K562 (cell line): Measurements from ENCODE around the gene CHD2. TPM values are rescaled to one million over a fixed set of nuclear protein-coding genes. Genes with fewer than 3 reads are reported as not detected.

Experiments used
- ATAC-seq: fragments of 200-7000 bp; cut with Tn5 transposase; 3 replicates; pipeline ENCODE4 v1.9.1; 2020; ENCODE audit warnings: moderate library complexity
- BruUV-seq: library from RNA; stranded (reverse); fragments of 400-500 nt; replicated peaks from 2 replicates; lab custom pipeline; 2021; lab: Mats Ljungman, UMichigan
- CTCF ChIA-PET: fragments of 300-600 bp; formaldehyde crosslinking; extraction: SDS; loops from one replicate; lab custom pipeline; 2021; ENCODE audit warnings: low intra/inter-chr PET ratio; lab: Yijun Ruan, JAX
- POLR2A ChIA-PET: fragments of 300-600, 350-650 bp; sonication (Branson Sonifier 250); formaldehyde crosslinking; extraction: SDS; loops from one replicate; lab custom pipeline; 2021; ENCODE audit warnings: antibody characterized with exemption, inconsistent platforms; lab: Yijun Ruan, JAX
- DNase-seq, 4 experiments: peaks; one replicate each; pipeline versions ENCODE4 v3.0.0 to v3.0.0-alpha.2; 2011 to 2018; ENCODE audit warnings: low spot score in 3 of 4, mixed read lengths in 3 of 4; ENCODE audit errors: extremely low read depth in 1 of 4
- FAIRE-seq: peaks from 2 replicates; lab custom pipeline; 2011; peaks lifted over from hg19 to GRCh38; lab: Jason Lieb, UNC
- H2AFZ ChIP-seq: 2 replicates; pipeline ENCODE4 v1.6.0; 2011; ENCODE audit warnings: low read depth, low read length, control low read depth, inconsistent platforms
- H3K27ac ChIP-seq: fragments of 200-600 bp; 3 replicates; pipeline ENCODE4 v1.8.0; 2011; ENCODE audit warnings: low read depth, mild to moderate bottlenecking, control low read depth, inconsistent platforms, low read length, moderate library complexity, mixed read lengths; ENCODE audit errors: extremely low read depth
- H3K27me3 ChIP-seq, 2 experiments: fragments of 300-600 bp in 1 of 2; 2 replicates in 1 of 2; 3 replicates in 1 of 2; pipeline versions ENCODE4 v1.6.0 to v1.8.0; 2011; ENCODE audit warnings: inconsistent platforms in 2 of 2, low read length in 2 of 2, mild to moderate bottlenecking in 1 of 2, mixed read lengths in 1 of 2, moderate library complexity in 1 of 2; ENCODE audit not compliant: control insufficient read depth in 2 of 2, insufficient read depth in 2 of 2
- H3K36me3 ChIP-seq: fragments of 300-600 bp; 3 replicates; pipeline ENCODE4 v1.8.0; 2011; ENCODE audit warnings: mild to moderate bottlenecking, low read length, inconsistent platforms; ENCODE audit not compliant: control insufficient read depth, insufficient read depth
- H3K4me1 ChIP-seq, 2 experiments: fragments of 200-600 bp in 1 of 2; replicated peaks in 1 of 2; 2 replicates in 1 of 2; 3 replicates in 1 of 2; pipeline versions ENCODE4 v1.5.1 to v1.8.0; 2011; ENCODE audit warnings: inconsistent platforms in 2 of 2, low read length in 2 of 2, mild to moderate bottlenecking in 1 of 2, mixed read lengths in 1 of 2, moderate library complexity in 1 of 2; ENCODE audit not compliant: control insufficient read depth in 2 of 2, insufficient read depth in 2 of 2
- H3K4me2 ChIP-seq: 2 replicates; pipeline ENCODE4 v1.6.1; 2011; ENCODE audit warnings: low read length, control low read depth, inconsistent platforms, mixed read lengths; ENCODE audit not compliant: insufficient read depth
- H3K4me3 ChIP-seq: fragments of 200-600 bp; sonication (generic), shearing (Covaris generic); 2 replicates; pipeline ENCODE4 v1.5.1; 2016; ENCODE audit warnings: control low read depth, inconsistent platforms
- H3K79me2 ChIP-seq: fragments of 200-600 bp; 3 replicates; pipeline ENCODE4 v1.8.0; 2011; ENCODE audit warnings: low read length, inconsistent platforms; ENCODE audit not compliant: control insufficient read depth, insufficient read depth
- H3K9ac ChIP-seq, 2 experiments: 2 replicates each; pipeline versions ENCODE4 v1.6.0 to v1.6.1; 2011; ENCODE audit warnings: low read depth in 2 of 2, low read length in 2 of 2, control low read depth in 1 of 2, inconsistent platforms in 1 of 2, mild to moderate bottlenecking in 1 of 2, mixed read lengths in 1 of 2; ENCODE audit not compliant: insufficient read depth in 1 of 2
- H3K9me1 ChIP-seq: one replicate; pipeline ENCODE4 v1.6.0; 2011; ENCODE audit warnings: inconsistent platforms, mild to moderate bottlenecking, low read length, moderate library complexity; ENCODE audit not compliant: control insufficient read depth, insufficient read depth
- H3K9me3 ChIP-seq: replicated peaks from 2 replicates; pipeline ENCODE4 v1.5.1; 2011; ENCODE audit warnings: low read depth, low read length, inconsistent platforms; ENCODE audit not compliant: control insufficient read depth, insufficient read depth
- H4K20me1 ChIP-seq: replicated peaks from 2 replicates; pipeline ENCODE4 v1.6.1; 2011; ENCODE audit warnings: low read length, inconsistent platforms, mixed read lengths; ENCODE audit not compliant: control insufficient read depth, insufficient read depth
- BACH1 ChIP-seq: fragments of 200-800 bp; sonication (Bioruptor generic); IDR thresholded peaks from 2 replicates; pipeline ENCODE4 v1.6.1; 2016; ENCODE audit warnings: missing genetic modification characterization, missing compliant biosample characterization
- BRD9 ChIP-seq: fragments of 450-650 bp; IDR thresholded peaks from 2 replicates; pipeline ENCODE4 v1.6.1; 2018; ENCODE audit warnings: low read depth; ENCODE audit not compliant: partially characterized antibody
- HEY1 ChIP-seq: fragments of 250-450 bp; sonication (Bioruptor Pico); IDR thresholded peaks from 2 replicates; pipeline ENCODE4 v1.5.0; 2020; ENCODE audit warnings: mild to moderate bottlenecking, moderate library complexity, borderline replicate concordance
- KLF16 ChIP-seq: IDR thresholded peaks from 2 replicates; pipeline ENCODE4 v1.6.1; 2016; ENCODE audit warnings: antibody characterized with exemption
- MCM2 ChIP-seq: fragments of 450-650 bp; IDR thresholded peaks from 2 replicates; pipeline ENCODE4 v1.6.1; 2017; ENCODE audit warnings: low read depth, mild to moderate bottlenecking
- MCM7 ChIP-seq, 2 experiments: fragments of 450-650 bp; IDR thresholded peaks; 2 replicates each; pipeline ENCODE4 v1.6.1; 2016 to 2018
- NR2F6 ChIP-seq: fragments of 450-650 bp; formaldehyde crosslinking; IDR thresholded peaks from 2 replicates; pipeline ENCODE4 v1.4.0; 2020; ENCODE audit warnings: mild to moderate bottlenecking
- OTX1 ChIP-seq: fragments of 450-650 bp; formaldehyde crosslinking; IDR thresholded peaks from 2 replicates; pipeline ENCODE4 v1.4.0; 2022; ENCODE audit warnings: mild to moderate bottlenecking
- RBM34 ChIP-seq: fragments of 200-400 bp; formaldehyde crosslinking; IDR thresholded peaks from 2 replicates; pipeline ENCODE4 v1.6.1; 2018; ENCODE audit warnings: low read length, borderline replicate concordance; ENCODE audit not compliant: insufficient read depth
- RBM39 ChIP-seq: fragments of 200-400 bp; formaldehyde crosslinking; optimal IDR thresholded peaks from 2 replicates; pipeline ENCODE3; 2018; ENCODE audit warnings: low read depth, low read length
- ZBTB7A ChIP-seq: IDR thresholded peaks from 2 replicates; pipeline ENCODE4 v1.6.1; 2011; ENCODE audit warnings: low read depth, mild to moderate bottlenecking, low read length, moderate library complexity, borderline replicate concordance; ENCODE audit not compliant: control insufficient read depth
- ZNF12 ChIP-seq: sonication (generic); formaldehyde crosslinking; IDR thresholded peaks from 2 replicates; pipeline ENCODE4 v1.4.0; 2020; ENCODE audit warnings: mild to moderate bottlenecking, missing genetic modification reagents
- ZNF408 ChIP-seq: fragments of 250-450 bp; sonication (Bioruptor Pico); IDR thresholded peaks from 2 replicates; pipeline ENCODE4 v1.4.0; 2020; ENCODE audit warnings: low read depth, mild to moderate bottlenecking, moderate library complexity
- ZNF583 ChIP-seq: fragments of 250-450 bp; sonication (Bioruptor Pico); IDR thresholded peaks from 2 replicates; pipeline ENCODE4 v1.4.0; 2020
- ZNF79 ChIP-seq: fragments of 250-450 bp; sonication (Bioruptor Pico); IDR thresholded peaks from 2 replicates; pipeline ENCODE4 v1.4.0; 2020; ENCODE audit warnings: low read depth, mild to moderate bottlenecking, moderate library complexity
- ZNF830 ChIP-seq: fragments of 250-450 bp; sonication (Bioruptor Pico); IDR thresholded peaks from 2 replicates; pipeline ENCODE4 v1.5.0; 2021; ENCODE audit warnings: mild to moderate bottlenecking
- WGBS: fragments of 100-300 bp; shearing (Covaris generic); methylation state at CpG from one replicate; pipeline ENCODE4 v1.1.6; 2016; ENCODE audit warnings: low coverage, mixed read lengths; ENCODE audit not compliant: insufficient coverage; ENCODE audit errors: missing lambda C conversion rate; 5-methylcytosine and 5-hydroxymethylcytosine counted together
- in situ Hi-C: fragments of 300-500 bp; cut with MboI; formaldehyde crosslinking; loops from 4 replicates; pipeline ENCODE4 v1.15.0; 2018; ENCODE audit warnings: inconsistent platforms, mixed read lengths
- intact Hi-C: fragments of 100-400 bp; cut with micrococcal nuclease; formaldehyde crosslinking; loops from 2 replicates; pipeline ENCODE4 v1.14.2; 2022
- polyA plus RNA-seq, 8 experiments: library from polyadenylated mRNA; depleted of rRNA in 4 of 8; stranded (reverse) in 5 of 8; unstranded in 3 of 8; fragments of >200 nt; fragmentation: Nextera tagmentation in 2 of 8; fragmentation: Illumina TruSeq in 1 of 8; extraction: Ambion mirVana in 2 of 8; extraction: Trizol in 1 of 8; gene quantifications; 2 replicates each; pipeline versions ENCODE4 v1.2.1 to v1.2.3, GENCODE V29; 2011 to 2014; ENCODE audit warnings: inconsistent platforms in 1 of 8, missing spikeins in 1 of 8
- total RNA-seq, 7 experiments: library from RNA; depleted of rRNA in 6 of 7; stranded (reverse); fragments of >200 nt in 6 of 7; fragmentation: Illumina TruSeq in 2 of 7; extraction: Trizol in 2 of 7; gene quantifications; 2 replicates each; pipeline versions ENCODE4 v1.2.1 to v1.2.3, GENCODE V29; 2011 to 2021; ENCODE audit warnings: low replicate concordance in 1 of 7
- TF ChIP-seq, protein P1 (sequence below): sonication (generic); formaldehyde crosslinking; IDR thresholded peaks from 2 replicates; pipeline ENCODE4 v1.8.1; 2022; ENCODE audit warnings: missing genetic modification reagents
- TF ChIP-seq, protein P2 (sequence below): fragments of 450-650 bp; formaldehyde crosslinking; IDR thresholded peaks from 2 replicates; pipeline ENCODE4 v1.4.0; 2022; ENCODE audit warnings: missing genetic modification characterization
- TF ChIP-seq, protein P3 (sequence below): fragments of 450-650 bp; formaldehyde crosslinking; IDR thresholded peaks from 2 replicates; pipeline ENCODE4 v1.4.0; 2022; ENCODE audit warnings: missing genetic modification characterization
- TF ChIP-seq, protein P4 (sequence below): fragments of 450-650 bp; IDR thresholded peaks from 2 replicates; pipeline ENCODE4 v1.6.1; 2016; ENCODE audit warnings: antibody characterized with exemption

Gene CHD2
- total and polyA plus RNA-seq, 9 of the 15 experiments (the other 6 are each of a cell fraction or from before 2014, with no cell fraction given), result 38.9 to 70.8 (median 56.2) TPM

DNA sequence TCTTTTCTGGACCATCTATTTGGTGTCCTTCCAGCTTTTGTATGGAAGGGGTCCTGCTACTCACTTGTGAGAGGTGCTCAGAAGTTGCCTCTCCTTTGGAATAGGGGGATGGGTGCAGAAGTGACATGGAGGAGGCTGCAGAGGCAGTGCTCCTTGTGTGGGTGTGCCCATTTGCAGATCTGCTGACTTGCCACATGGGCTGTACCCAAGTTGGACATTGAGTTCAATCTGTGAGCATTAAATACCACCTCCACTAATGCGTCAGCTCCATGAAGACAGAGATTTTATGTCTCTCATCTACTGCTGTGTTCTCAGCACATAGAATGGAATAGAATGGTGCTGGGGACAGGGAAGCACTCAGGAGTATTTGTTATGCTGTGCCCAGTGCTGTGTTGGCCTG lies 112.7 kb downstream of the CHD2 start:
- Histone ChIP-seq H3K79me2 (no peaks in the 10 kb centered on the region), H3K9me3 (no peaks in the 10 kb centered on the region), H3K4me3 (no peak overlapping the region), H3K27ac (no peak overlapping the region), H3K36me3 (peaks cover 97% of the 10 kb centered on the region), H3K9me1 (no peaks in the 10 kb centered on the region), H2AFZ (no peak overlapping the region), H3K4me2 (no peak overlapping the region), H3K4me1 (no peaks in the 10 kb centered on the region), H3K9ac (no peak overlapping the region), H3K27me3 (no peaks in the 10 kb centered on the region), H4K20me1 (no peaks in the 10 kb centered on the region; the same call in 1 of the 2 replicates)
- no TSS peak for BruUV-seq
- POLR2A ChIA-PET, result no interaction called here
- CTCF ChIA-PET, result no interaction called here
- intact Hi-C loops, result no loop called here
- ATAC-seq (no peak), FAIRE-seq (no peak), DNase-seq (no peak)
- TF ChIP-seq RBM39 (no peak), ZNF408 (CRISPR knock-in tag) (no peak), ZNF830 (CRISPR knock-in tag) (no peak), KLF16 (no peak), ZBTB7A (no peak), BACH1 (no peak), OTX1 (no peak), NR2F6 (CRISPR knock-in tag) (no peak), RBM34 (no peak), BRD9 (no peak), MCM7 (IDR thresholded peaks at IDR 0.05) (no peak), MCM2 (no peak), HEY1 (CRISPR knock-in tag) (no peak), ZNF12 (CRISPR knock-in tag) (no peak), ZNF583 (CRISPR knock-in tag) (no peak), ZNF79 (no peak)
- TF ChIP-seq, protein P1, sequence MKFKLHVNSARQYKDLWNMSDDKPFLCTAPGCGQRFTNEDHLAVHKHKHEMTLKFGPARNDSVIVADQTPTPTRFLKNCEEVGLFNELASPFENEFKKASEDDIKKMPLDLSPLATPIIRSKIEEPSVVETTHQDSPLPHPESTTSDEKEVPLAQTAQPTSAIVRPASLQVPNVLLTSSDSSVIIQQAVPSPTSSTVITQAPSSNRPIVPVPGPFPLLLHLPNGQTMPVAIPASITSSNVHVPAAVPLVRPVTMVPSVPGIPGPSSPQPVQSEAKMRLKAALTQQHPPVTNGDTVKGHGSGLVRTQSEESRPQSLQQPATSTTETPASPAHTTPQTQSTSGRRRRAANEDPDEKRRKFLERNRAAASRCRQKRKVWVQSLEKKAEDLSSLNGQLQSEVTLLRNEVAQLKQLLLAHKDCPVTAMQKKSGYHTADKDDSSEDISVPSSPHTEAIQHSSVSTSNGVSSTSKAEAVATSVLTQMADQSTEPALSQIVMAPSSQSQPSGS (CRISPR knock-in tag), result no peak
- TF ChIP-seq, protein P2, sequence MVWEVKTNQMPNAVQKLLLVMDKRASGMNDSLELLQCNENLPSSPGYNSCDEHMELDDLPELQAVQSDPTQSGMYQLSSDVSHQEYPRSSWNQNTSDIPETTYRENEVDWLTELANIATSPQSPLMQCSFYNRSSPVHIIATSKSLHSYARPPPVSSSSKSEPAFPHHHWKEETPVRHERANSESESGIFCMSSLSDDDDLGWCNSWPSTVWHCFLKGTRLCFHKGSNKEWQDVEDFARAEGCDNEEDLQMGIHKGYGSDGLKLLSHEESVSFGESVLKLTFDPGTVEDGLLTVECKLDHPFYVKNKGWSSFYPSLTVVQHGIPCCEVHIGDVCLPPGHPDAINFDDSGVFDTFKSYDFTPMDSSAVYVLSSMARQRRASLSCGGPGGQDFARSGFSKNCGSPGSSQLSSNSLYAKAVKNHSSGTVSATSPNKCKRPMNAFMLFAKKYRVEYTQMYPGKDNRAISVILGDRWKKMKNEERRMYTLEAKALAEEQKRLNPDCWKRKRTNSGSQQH (CRISPR knock-in tag), result no peak
- TF ChIP-seq, protein P3, sequence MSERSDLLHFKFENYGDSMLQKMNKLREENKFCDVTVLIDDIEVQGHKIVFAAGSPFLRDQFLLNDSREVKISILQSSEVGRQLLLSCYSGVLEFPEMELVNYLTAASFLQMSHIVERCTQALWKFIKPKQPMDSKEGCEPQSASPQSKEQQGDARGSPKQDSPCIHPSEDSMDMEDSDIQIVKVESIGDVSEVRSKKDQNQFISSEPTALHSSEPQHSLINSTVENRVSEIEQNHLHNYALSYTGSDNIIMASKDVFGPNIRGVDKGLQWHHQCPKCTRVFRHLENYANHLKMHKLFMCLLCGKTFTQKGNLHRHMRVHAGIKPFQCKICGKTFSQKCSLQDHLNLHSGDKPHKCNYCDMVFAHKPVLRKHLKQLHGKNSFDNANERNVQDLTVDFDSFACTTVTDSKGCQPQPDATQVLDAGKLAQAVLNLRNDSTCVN (CRISPR knock-in tag), result no peak
- TF ChIP-seq, protein P4, sequence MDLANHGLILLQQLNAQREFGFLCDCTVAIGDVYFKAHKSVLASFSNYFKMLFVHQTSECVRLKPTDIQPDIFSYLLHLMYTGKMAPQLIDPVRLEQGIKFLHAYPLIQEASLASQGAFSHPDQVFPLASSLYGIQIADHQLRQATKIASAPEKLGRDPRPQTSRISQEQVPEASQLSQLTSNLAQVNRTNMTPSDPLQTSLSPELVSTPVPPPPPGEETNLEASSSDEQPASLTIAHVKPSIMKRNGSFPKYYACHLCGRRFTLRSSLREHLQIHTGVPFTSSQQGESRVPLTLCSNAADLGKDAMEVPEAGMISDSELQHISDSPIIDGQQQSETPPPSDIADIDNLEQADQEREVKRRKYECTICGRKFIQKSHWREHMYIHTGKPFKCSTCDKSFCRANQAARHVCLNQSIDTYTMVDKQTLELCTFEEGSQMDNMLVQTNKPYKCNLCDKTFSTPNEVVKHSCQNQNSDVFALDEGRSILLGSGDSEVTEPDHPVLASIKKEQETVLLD, result no peak
- WGBS, result 81% methylated on average over 1 of the region's 1 CpG
- in situ Hi-C loops, result no loop called here
